ENCODE measurements around the gene MRPL51.
"Not testable (repeated sequence)": the region's sequence is repeated elsewhere in the genome, so short reads cannot be mapped to it uniquely, and the experiment has no call there.

DNA sequence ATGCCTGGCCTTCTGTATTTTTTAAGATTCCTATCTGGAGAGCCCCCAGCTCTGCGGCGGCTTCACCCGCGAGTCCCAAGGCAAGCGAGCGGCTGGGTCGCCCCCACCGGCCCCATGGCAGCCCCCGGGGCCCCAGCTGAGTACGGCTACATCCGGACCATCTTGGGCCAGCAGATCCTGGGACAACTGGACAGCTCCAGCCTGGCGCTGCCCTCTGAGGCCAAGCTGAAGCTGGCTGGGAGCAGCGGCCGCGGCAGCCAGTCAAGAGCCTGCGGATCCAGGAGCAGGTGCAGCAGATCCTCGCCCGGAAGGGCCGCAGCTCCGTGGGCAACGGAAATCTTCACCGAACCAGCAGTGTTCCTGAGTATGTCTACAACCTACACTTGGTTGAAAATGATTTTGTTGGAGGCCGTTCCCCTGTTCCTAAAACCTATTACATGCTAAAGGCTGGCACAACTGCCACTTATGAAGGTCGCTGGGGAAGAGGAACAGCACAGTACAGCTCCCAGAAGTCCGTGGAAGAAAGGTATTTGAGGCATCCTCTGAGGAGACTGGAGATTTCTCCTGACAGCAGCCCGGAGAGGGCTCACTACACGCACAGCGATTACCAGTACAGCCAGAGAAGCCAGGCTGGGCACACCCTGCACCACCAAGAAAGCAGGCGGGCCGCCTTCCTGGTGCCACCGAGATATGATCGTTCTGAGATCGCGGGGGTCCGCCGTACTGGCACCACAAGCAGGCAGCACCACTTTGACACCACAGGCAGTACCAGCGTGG is 15.3 kb downstream of the MRPL51 start:
- TF ChIP-seq, protein P1, sequence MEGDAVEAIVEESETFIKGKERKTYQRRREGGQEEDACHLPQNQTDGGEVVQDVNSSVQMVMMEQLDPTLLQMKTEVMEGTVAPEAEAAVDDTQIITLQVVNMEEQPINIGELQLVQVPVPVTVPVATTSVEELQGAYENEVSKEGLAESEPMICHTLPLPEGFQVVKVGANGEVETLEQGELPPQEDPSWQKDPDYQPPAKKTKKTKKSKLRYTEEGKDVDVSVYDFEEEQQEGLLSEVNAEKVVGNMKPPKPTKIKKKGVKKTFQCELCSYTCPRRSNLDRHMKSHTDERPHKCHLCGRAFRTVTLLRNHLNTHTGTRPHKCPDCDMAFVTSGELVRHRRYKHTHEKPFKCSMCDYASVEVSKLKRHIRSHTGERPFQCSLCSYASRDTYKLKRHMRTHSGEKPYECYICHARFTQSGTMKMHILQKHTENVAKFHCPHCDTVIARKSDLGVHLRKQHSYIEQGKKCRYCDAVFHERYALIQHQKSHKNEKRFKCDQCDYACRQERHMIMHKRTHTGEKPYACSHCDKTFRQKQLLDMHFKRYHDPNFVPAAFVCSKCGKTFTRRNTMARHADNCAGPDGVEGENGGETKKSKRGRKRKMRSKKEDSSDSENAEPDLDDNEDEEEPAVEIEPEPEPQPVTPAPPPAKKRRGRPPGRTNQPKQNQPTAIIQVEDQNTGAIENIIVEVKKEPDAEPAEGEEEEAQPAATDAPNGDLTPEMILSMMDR (IDR thresholded peaks at IDR 0.05; ENCODE audit: low read depth, low read length), result not testable (repeated sequence)
- TF ChIP-seq EZH2phosphoT487 (IDR thresholded peaks at IDR 0.05; ENCODE audit: low read depth), result not testable (repeated sequence)
